ENCODE data around the gene RPS26. TPM values are rescaled to one million over a fixed set of nuclear protein-coding genes. Genes with fewer than 3 reads are reported as not detected.
"Not testable (repeated sequence)": the region's sequence is repeated elsewhere in the genome, so short reads cannot be mapped to it uniquely, and the experiment has no call there.

The RPS26 gene
- total and polyA plus RNA-seq, 12 donors, result 6.9 to 1,370 (median 21.4) TPM

DNA sequence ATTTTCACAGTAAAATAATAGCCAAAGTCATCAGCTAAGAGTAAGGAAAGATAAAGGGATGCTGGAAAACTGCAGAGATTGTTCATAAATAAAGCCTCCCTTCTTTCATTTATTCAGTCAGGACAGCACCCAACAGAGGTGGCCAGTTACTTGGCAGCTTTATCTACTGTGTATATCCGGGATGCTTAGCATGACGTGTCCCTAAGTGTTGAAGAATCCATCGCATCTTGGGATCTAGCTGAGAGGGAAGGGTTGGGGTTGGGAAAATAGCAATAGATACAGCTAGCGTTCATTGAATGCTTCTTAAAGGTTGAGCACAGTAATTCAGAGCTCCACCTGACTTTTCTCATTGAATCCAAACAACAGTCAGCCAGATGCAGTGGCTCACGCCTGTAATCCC is 32.7 kb downstream of the RPS26 start:
- Histone ChIP-seq H3K27ac (no peak overlapping the region), H3K4me3 (no peak overlapping the region), H3K27me3 (peaks cover 0 to 1% (median 0%) of the 10 kb centered on the region in 7 donors), H3K9me3 (no peaks in the 10 kb centered on the region), H3K4me1 (peaks cover 0 to 9% (median 5%) of the 10 kb centered on the region in 9 donors), H3K36me3 (no peaks in the 10 kb centered on the region)
- 80 to 82% methylated on average over 5 of the region's 5 CpGs for WGBS, 2 donors
- DNase-seq (no peak), ATAC-seq (no peak)
- TF ChIP-seq, protein P1, sequence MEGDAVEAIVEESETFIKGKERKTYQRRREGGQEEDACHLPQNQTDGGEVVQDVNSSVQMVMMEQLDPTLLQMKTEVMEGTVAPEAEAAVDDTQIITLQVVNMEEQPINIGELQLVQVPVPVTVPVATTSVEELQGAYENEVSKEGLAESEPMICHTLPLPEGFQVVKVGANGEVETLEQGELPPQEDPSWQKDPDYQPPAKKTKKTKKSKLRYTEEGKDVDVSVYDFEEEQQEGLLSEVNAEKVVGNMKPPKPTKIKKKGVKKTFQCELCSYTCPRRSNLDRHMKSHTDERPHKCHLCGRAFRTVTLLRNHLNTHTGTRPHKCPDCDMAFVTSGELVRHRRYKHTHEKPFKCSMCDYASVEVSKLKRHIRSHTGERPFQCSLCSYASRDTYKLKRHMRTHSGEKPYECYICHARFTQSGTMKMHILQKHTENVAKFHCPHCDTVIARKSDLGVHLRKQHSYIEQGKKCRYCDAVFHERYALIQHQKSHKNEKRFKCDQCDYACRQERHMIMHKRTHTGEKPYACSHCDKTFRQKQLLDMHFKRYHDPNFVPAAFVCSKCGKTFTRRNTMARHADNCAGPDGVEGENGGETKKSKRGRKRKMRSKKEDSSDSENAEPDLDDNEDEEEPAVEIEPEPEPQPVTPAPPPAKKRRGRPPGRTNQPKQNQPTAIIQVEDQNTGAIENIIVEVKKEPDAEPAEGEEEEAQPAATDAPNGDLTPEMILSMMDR (IDR thresholded peaks at IDR 0.05), result no peak
- intact Hi-C loops (cut with DNase I), result no loop called here

DNA sequence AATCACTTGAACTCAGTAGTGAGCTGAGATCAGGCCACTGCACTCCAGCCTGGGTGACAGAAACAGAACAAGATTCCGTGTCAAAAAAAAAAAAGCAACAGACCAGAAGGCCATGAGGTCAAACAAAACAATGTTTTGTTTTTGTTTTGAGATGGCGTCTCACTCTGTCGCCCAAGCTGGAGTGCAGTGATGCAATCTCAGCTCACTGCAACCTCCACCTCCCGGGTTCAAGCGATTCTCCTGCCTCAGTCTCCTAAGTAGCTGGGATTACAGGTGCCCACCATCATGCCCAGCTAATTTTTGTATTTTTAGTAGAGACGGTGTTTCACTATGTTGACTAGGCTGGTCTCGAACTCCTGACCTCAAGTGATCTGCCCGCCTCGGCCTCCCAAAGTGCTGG is 36.2 kb downstream of the RPS26 start:
- Histone ChIP-seq H3K4me1 (peaks cover 0 to 23% (median 18%) of the 10 kb centered on the region in 9 donors), H3K27me3 (peaks cover 0 to 32% (median 9%) of the 10 kb centered on the region in 7 donors)
- H3K4me3 ChIP-seq, DNase-seq, H3K9me3 ChIP-seq, H3K27ac ChIP-seq, H3K36me3 ChIP-seq, ATAC-seq: not testable (repeated sequence)
- intact Hi-C loops (cut with DNase I), result loop anchor here in 1 of 10 donors (5.0 kb wide), 1 partner anchor 39 kb away; the partner anchor contains the start of genes RPL41 and ZC3H10
- 90% methylated on average over 9 of the region's 9 CpGs for WGBS, 2 donors

DNA sequence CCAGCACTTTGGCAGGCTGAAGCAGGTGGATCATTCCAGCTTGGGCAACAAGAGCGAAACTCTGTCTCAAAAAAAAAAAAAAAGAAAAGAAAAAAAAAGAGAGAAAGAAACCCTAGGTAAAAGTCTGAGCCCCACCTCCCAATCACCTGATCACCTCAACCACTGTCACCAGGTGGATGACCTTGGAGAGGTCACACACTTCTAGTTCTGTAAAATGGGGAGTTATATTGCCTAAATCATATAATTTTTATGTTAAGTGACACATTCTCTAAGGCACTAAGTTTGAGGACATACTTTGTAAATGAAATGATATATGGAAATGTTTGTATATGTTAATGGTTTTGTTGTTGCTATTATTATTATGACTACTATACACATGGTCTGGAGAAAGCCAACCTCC is 36.7 kb downstream of the RPS26 start:
- Histone ChIP-seq H3K27me3 (peaks cover 0 to 32% (median 9%) of the 10 kb centered on the region in 7 donors), H3K4me3 (peak overlapping the region in 3 of 10 donors; percentile 55 to 70 (median 61)), H3K4me1 (peaks cover 0 to 23% (median 18%) of the 10 kb centered on the region in 9 donors), H3K9me3 (no peaks in the 10 kb centered on the region), H3K27ac (peak overlapping the region in 1 of 10 donors; percentile 3), H3K36me3 (no peaks in the 10 kb centered on the region)
- WGBS, 2 donors, result 100% methylated on average over 1 of the region's 1 CpG
- intact Hi-C loops (cut with DNase I), result loop anchor here in 1 of 10 donors (5.0 kb wide), 1 partner anchor 39 kb away; the partner anchor contains the start of genes RPL41 and ZC3H10
- TF ChIP-seq, protein P1 (IDR thresholded peaks at IDR 0.05), result no peak
- ATAC-seq (no peak), DNase-seq (no peak)

DNA sequence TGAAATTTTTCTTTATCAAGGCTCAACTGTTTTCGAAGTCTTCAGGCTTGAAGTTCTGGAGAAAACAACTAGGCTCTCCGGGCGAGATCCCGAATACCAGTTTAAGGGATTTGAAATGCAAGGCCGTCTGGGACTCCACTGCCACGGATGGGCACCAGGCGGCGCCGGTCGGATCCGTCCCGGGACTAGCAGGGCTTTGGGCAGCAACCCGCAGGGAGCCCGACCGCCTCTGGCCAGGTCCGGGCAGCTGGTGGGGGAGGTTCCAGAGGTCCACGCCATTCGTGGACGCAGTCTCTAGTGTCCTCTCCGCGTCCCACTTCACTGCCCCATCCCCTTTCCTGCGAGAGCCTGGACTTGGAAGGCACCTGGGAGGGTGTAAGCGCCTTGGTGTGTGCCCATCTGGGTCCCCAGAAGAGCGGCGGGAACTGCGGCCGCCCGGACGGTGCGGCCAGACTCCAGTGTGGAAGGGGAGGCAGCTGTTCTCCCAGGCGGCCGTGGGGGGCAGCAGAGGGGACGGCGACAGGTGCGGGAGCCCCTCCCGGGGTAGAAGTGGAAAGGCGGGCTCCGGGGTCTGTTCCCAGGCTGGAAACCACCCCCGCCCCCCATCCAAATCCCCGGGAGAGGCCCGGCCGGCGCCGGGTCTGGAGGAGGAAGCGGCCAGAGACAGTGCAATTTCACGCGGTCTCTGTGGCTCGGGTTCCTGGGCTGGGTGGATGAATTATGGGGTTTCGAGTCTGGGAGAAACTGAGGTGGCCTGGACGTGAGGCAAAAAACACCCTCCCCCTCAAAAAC is 37.4 kb downstream of the RPS26 start:
- TF ChIP-seq, protein P1 (IDR thresholded peaks at IDR 0.05), result peak; percentile 52 to 79 (median 68)
- Histone ChIP-seq H3K4me1 (peaks cover 0 to 23% (median 18%) of the 10 kb centered on the region in 9 donors), H3K27ac (peak overlapping the region in 9 of 10 donors; percentile 3 to 55 (median 41)), H3K9me3 (no peaks in the 10 kb centered on the region), H3K4me3 (peak overlapping the region; percentile 19 to 70 (median 56)), H3K36me3 (no peaks in the 10 kb centered on the region), H3K27me3 (peaks cover 0 to 32% (median 9%) of the 10 kb centered on the region in 7 donors)
- DNase-seq (peak; percentile 81 to 86), ATAC-seq (peak; percentile 83 to 94 (median 89))
- intact Hi-C loops (cut with DNase I), result loop anchor here in 2 of 10 donors (1.0 to 5.0 kb wide), 2 partner anchors 25 to 38 kb away; partner anchors contain the start of genes PA2G4 (in 2 of the 2), RPL41 (in 1 of the 2) and ZC3H10 (in 1 of the 2)
- WGBS, 2 donors, result 1 to 2% methylated on average over 50 of the region's 50 CpGs
